IPS DF 4.7 (cell line): Measurements from ENCODE around the gene LAMTOR2.
A peak's percentile ranks its signal among the peaks of the same experiment; 100 is the strongest.
"Not testable (repeated sequence)": the region's sequence is repeated elsewhere in the genome, so short reads cannot be mapped to it uniquely, and the experiment has no call there.

Source experiments
- DNase-seq: peaks from one replicate; pipeline ENCODE4 v3.0.0-alpha.2; 2013; ENCODE audit warnings: low spot score; ENCODE audit errors: extremely low read depth

Gene LAMTOR2

DNA sequence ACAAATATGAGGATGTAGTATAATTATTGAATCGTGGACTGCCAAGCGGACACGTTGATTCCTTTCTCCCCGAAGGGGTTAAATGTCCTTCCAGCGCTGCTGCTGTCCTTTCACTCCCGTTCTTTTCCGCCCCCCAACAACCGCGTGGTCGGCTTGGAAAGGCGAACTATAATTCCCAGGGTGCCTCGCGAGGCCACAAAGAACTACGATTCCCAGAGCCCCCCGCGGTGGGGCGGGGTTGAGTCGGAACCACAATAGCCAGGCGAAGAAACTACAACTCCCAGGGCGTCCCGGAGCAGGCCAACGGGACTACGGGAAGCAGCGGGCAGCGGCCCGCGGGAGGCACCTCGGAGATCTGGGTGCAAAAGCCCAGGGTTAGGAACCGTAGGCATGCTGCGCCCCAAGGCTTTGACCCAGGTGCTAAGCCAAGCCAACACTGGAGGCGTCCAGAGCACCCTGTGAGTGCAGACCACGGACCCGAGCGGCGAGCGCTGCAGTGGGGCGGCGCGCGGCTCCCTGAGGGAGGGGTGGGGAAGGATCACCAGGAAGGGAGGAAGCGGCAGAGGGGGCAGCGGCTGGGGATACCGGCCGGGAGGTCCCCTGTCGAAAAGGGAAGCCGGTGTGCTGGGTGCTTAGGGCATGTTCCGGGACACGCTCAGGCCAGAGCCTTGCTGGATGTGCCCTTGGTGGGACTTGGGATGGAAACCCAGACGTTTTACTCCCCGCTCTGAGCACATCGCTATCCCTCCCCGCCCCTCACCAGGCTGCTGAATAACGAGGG is at the start of gene LAMTOR2:
Gene LAMTOR2, plus strand, starts transcription at position 283 of the 781 bp plus-strand sequence. Its CDS starts 108 bp downstream, at position 391.
- DNase-seq, result peak; percentile 92

GRCh38 chr1:156004843-156005584 is 49.6 kb upstream of the LAMTOR2 start:
- DNase-seq, result no peak

- DNase-seq, result no peak
Observed at GRCh38 chr1:156006666-156007376, 47.8 kb upstream of the LAMTOR2 start.

GRCh38 chr1:156009404-156009803 is 45.2 kb upstream of the LAMTOR2 start:
- DNase-seq, result no peak

DNA sequence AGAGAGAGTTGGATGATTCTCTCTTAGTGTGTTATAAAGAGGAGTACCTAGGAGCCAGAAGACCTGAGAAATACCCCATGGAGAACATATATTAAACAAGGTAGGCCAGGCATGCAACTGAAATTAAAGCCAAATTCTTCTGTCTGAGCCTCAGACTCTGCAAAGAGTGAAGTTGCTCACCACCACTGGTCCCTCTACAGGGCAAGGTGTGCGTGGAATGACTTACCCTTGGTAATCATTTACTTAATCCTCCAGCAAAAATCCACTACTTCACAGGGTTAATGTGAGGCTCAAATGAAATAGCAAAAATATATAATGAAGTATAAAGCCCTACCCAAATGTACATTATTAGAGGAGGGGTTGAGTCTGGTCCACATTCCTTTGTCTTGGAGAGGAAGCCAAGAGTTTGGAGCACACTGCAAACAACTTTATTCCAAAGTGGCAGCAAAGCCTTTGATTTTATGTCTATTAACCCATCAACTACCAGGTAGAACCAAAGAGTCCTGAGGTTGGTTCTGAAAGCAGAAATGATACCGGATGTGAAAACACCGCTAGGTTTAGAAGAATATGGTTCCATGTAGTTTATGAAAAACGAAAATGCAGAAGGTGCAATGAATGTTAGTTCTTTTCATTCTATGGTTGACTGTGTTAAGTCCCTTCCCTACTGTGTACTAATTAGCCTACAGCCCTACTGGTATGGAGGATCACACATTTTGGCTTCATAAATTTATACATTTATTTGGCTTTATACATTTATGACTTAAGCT is 42.3 kb upstream of the LAMTOR2 start:
- no peak for DNase-seq

- DNase-seq, result no peak
Observed at GRCh38 chr1:156014829-156015228, 39.8 kb upstream of the LAMTOR2 start.

- no peak for DNase-seq
Observed at GRCh38 chr1:156019946-156020292, 34.7 kb upstream of the LAMTOR2 start.

DNA sequence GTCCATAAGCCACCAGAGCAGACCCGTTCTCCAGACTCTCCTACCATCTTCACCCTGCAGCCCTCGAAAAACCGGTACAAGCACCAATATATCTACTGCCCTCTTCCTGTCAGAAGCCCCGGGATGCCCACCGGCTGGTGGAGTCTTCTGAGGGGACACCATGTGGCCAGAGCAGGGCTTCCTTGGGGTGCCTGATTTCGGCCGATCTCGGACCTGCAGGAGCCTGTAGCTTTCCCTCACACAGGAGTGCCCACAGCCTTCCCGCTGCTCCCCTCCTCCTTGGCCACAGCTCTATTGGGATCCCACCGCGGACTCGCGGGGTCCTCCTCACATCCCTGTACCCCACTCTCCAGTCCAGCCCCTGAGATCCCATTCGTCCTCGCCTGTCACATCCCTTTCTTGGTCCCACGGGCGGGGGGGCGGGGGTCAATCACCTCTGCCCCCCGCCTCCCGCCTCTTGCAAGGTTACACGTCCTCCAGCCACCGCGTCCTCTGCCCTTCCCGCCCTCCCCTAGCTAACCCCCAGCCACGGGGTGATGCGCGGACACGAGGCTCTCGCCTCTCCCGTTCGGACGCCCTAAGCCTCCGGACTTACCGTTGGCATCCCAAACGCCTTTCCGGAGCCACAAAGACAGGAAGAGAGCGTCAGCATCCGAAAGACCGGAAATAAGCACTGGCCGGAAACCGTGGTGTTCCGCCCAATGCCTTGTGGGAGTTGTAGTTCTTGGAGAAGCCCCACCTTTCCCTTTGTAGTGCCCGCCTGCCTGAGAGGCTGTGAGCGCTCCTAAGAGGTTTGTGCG is 34.1 kb upstream of the LAMTOR2 start, which contains the start of gene SSR2:
Gene SSR2, minus strand, starts transcription at position 659 of the 800 bp plus-strand sequence. CDS start 784 bp downstream, outside the sequence.
- DNase-seq, result peak; percentile 78

GRCh38 chr1:156021093-156021428 is 33.5 kb upstream of the LAMTOR2 start:
- DNase-seq, result no peak

DNA sequence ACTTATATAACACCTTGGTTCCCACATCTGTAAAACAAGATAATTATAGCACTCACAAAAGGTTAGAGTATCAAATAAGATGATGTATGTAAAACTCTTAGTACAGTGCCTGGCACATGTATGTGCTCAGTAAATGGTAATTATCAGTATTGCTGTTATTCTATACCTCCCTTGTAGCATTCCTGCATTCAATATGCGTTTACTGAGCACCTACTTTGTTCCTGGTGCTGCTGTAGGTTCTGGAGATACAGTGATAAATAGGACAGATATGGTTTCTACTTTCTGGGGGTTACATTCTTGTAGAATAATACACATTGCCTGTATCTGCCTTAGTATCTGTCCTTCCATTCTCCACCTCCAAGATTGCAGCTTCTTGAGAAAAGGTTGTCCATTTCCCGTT is 32.6 kb upstream of the LAMTOR2 start:
- no peak for DNase-seq

DNA sequence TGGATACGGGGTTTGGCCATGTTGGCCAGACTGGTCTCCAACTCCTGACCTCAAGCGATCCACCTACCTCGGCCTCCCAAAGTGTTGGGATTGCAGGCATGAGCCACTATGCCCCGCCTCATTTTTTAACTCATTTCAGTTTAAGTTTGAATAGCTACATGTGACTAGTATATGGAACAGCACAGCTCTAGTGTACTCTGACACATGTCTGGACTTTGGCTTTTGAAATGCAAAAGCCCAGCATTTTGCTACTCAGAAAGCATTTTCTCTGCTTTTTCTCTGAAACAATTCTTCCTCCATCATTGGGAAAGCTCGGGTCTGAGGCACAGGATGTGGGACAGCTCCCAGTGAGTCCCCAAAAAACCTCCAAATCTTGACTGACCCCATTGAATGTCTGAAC is 29.8 kb upstream of the LAMTOR2 start:
- DNase-seq, result no peak

DNA sequence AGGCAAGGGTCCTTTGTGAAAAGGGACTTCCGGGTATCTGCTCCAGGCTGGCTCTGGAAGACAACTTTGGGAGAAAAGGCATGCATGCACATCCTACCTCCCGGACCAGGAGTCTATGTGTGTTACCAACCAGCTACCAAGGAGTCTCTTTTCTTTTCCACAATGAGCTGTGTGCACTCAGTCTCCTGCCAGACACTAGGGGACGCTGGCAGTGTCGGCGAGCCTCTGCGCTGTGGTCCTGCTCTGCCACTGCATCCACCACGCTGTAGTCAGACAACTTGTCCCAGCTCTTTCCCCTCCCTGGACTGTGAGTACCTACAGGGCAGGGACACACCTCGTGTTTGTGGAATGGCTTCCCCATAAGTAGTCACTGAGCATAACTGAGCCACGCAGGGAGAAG is 28.7 kb upstream of the LAMTOR2 start:
- DNase-seq, result peak; percentile 38

DNA sequence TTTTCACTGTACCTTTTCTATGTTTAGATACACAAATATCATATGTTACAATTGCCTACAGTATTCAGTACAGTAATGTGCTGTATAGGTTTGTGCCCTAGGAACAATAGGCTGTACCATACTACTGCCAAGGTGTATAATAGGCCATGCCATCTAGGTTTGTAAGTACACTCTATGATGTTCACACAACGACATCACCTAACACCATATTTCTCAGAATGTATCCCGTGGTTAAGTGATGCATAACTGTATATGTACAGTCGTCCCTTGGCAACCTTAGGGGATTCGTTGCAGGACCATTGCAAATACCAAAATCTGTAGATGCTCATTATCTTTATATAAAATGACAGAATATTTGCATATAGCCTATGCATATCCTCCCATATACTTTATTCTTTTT is 28.0 kb upstream of the LAMTOR2 start:
- DNase-seq, result no peak

DNA sequence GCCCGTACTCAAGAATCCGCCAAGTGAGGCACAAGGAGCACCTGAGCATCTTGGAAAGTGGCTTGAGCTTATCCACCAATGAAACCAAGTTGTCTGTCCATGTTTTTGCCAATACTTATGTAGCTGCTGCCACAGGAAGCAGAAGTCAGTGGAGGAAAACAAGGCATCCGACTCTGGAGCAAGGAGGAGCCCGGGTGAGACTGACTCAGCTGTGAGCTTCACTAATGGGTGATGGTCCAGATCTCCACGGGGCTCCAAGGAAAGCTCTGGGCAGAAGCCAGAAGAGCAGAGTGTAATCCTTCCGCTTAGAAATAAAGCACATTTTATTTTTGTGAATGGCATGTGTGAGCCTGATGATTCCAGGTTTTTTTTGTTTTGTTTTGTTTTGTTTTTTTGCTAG is 21.6 kb upstream of the LAMTOR2 start:
- DNase-seq, result no peak

- not testable (repeated sequence) for DNase-seq
Observed at GRCh38 chr1:156034991-156035390, 19.6 kb upstream of the LAMTOR2 start.

- DNase-seq, result no peak
Observed at GRCh38 chr1:156042828-156043227, 11.8 kb upstream of the LAMTOR2 start.

DNA sequence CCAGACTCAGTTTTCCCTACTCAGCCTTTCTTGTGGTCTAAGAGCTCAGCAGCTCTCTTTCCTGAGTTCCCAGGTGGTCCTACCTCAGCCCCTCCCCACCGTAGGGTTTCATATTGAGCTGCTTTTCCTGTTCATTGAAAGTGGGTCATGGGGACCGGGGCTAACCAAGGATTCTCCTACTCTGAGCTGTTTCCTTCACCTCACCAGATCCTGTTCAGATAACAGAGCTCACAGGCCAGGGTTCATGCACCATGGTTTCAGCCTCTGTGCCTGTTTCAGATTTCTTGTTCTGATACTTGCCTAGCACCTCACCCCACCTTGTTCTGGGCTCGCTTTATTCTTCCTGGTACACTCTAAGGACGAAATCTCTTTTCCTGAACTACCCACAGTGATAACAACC is 9.5 kb upstream of the LAMTOR2 start:
- DNase-seq, result no peak

DNA sequence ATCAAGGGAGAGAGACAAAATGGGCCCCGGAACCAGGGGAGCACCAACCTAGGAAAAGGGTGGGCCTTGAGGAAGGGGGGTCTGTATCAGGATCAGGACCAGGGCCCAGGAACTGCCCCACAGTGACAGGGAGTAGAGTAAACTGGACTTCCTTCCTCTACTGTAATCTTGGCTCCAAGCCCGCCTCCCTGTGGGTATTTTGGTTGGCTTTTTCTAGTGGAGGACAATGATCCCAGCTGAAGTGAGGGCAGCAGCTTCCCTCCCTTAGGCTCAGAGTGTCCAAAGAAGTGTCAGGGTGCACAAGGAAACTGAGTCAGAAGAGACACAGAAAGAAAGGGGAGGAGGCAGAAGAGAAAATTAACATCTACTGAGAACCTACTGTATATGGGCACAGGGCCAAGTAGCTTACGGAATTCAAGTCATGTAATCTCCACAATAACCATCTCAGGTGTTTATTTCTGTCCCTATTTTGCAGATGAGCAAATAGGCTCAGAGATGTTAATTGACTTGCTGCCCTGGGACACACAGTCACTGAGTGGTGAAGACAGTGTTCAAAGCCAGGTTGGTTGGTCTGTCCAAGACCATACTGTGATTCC is 5.8 kb upstream of the LAMTOR2 start:
- no peak for DNase-seq

DNA sequence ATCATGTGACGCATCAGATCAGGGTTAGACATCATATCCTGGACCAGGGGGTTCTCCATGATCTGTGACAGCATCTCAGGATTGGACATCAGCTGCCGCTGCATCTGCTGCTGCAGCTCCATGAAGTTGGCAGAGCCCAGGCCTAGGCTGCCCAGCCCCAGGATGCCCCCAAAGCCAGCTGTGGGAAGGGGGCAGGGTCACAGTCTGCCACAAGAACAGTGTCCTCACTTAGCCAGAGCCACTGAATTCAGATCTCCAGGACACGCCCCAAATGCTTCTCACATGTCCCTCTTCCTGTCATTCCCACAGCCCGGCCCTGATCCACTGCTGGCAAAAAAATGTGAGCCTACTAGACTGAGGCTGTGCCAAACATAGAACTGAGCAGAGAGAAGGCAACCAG is 4.2 kb upstream of the LAMTOR2 start:
- no peak for DNase-seq

DNA sequence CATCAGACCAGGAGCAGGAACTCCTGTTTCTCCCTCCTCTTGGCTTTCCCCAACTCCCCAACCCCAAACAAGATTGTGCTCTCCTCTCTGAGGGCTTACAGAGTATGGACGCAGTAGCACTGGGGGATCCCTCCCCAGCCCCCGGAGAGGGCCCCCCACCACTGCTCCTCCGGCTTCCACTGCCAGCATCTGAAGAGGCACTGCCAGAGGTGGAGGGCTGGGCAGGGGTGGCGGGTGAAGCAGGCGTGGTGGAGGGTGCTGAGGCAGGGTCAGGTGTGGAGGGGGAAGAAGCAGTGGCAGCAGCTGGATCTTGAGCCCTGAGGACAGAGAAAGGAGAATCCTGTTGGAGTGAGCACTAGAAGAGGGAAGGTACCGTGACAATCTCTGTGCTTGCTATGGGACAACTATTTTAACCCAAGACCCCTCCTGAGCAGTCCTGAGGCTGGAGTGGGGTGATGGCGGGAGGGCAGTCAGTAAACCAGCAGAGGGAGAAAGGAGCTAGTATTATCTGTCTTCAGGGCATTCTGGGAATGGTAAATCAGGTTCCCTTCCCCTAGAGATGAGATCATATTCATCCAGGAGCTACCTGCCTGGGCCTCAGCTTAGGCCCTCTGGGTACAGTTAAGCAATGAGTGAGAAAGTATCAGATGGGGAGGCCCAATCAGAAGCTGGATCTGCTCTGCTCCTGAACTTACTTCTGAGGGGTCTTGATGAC is 3.4 kb upstream of the LAMTOR2 start:
- no peak for DNase-seq
